HepG2 (cell line): Measurements from ENCODE around the gene LUM. TPM values are rescaled to one million over a fixed set of nuclear protein-coding genes. Genes with fewer than 3 reads are reported as not detected.

Experiments
- ATAC-seq: fragments of 200-7000 bp; cut with Tn5 transposase; 3 replicates; pipeline ENCODE4 v1.9.1; 2020; ENCODE audit warnings: mild to moderate bottlenecking, moderate library complexity
- BruUV-seq: library from RNA; stranded (reverse); fragments of 400-500 nt; replicated peaks from 2 replicates; lab custom pipeline; 2021; lab: Mats Ljungman, UMichigan
- CTCF ChIA-PET: fragments of 300-600 bp; formaldehyde crosslinking; extraction: SDS; loops from one replicate; lab custom pipeline; 2021; ENCODE audit warnings: low total read pairs, inconsistent platforms, low intra/inter-chr PET ratio; lab: Yijun Ruan, JAX
- POLR2A ChIA-PET: fragments of 350-600 bp; sonication (Branson Sonifier 250); formaldehyde crosslinking; loops from one replicate; lab custom pipeline; 2020; ENCODE audit warnings: antibody characterized with exemption, inconsistent platforms; lab: Yijun Ruan, JAX
- DNase-seq: peaks from one replicate; pipeline ENCODE4 v3.0.0-alpha.2; 2015; ENCODE audit warnings: low spot score
- FAIRE-seq: peaks from 3 replicates; lab custom pipeline; 2011; peaks lifted over from hg19 to GRCh38; lab: Jason Lieb, UNC
- H2AFZ ChIP-seq: one replicate; pipeline ENCODE4 v1.6.1; 2011; ENCODE audit warnings: low read length, inconsistent platforms
- H3K27ac ChIP-seq: fragments of 300-600 bp; 3 replicates; pipeline ENCODE4 v1.8.0; 2011; ENCODE audit warnings: mixed run types, mild to moderate bottlenecking, mixed read lengths, low read length, inconsistent platforms; ENCODE audit not compliant: insufficient read depth; ENCODE audit errors: extremely low read length
- H3K27me3 ChIP-seq, 2 experiments: fragments of 200-600 bp in 1 of 2; 2 replicates in 1 of 2; 3 replicates in 1 of 2; pipeline versions ENCODE4 v1.6.0 to v1.8.0; 2011; ENCODE audit warnings: low read length in 2 of 2, mild to moderate bottlenecking in 2 of 2, moderate library complexity in 2 of 2, inconsistent platforms in 1 of 2; ENCODE audit not compliant: insufficient read depth in 2 of 2, control insufficient read depth in 1 of 2
- H3K36me3 ChIP-seq, 2 experiments: fragments of 200-600 bp in 1 of 2; replicated peaks in 1 of 2; 2 replicates in 1 of 2; 3 replicates in 1 of 2; pipeline versions ENCODE4 v1.5.1 to v1.8.0; 2011; ENCODE audit warnings: low read length in 2 of 2, inconsistent platforms in 1 of 2; ENCODE audit not compliant: insufficient read depth in 2 of 2, control insufficient read depth in 1 of 2
- H3K4me1 ChIP-seq: 2 replicates; pipeline ENCODE4 v1.5.1; 2012; ENCODE audit warnings: low read length, inconsistent platforms; ENCODE audit not compliant: insufficient read depth
- H3K4me2 ChIP-seq: 2 replicates; pipeline ENCODE4 v1.6.0; 2011; ENCODE audit warnings: low read depth, low read length, inconsistent platforms
- H3K4me3 ChIP-seq, 3 experiments: fragments of 200-600 bp in 1 of 3; sonication (generic), shearing (Covaris generic) in 1 of 3; replicated peaks in 1 of 3; 2 replicates each; pipeline ENCODE4 v1.5.1; 2011 to 2016; ENCODE audit warnings: low read length in 3 of 3, inconsistent platforms in 2 of 3, low read depth in 2 of 3, mild to moderate bottlenecking in 2 of 3, control low read depth in 1 of 3, mixed read lengths in 1 of 3; ENCODE audit not compliant: insufficient read depth in 1 of 3
- H3K79me2 ChIP-seq: one replicate; pipeline ENCODE4 v1.6.1; 2011; ENCODE audit warnings: low read length, inconsistent platforms; ENCODE audit not compliant: insufficient read depth
- H3K9ac ChIP-seq: 2 replicates; pipeline ENCODE4 v1.6.0; 2011; ENCODE audit warnings: mild to moderate bottlenecking, low read depth, low read length, inconsistent platforms; ENCODE audit not compliant: insufficient read depth
- H3K9me3 ChIP-seq: 2 replicates; pipeline ENCODE4 v1.5.1; 2012; ENCODE audit warnings: mild to moderate bottlenecking, low read length
- H4K20me1 ChIP-seq: 2 replicates; pipeline ENCODE4 v1.6.0; 2011; ENCODE audit warnings: inconsistent platforms, mild to moderate bottlenecking, low read length, moderate library complexity; ENCODE audit not compliant: insufficient read depth
- ATF7 ChIP-seq, 2 experiments: fragments of 450-650 bp in 1 of 2; sonication (generic) in 1 of 2; formaldehyde crosslinking in 1 of 2; IDR thresholded peaks; 2 replicates each; pipeline versions ENCODE4 v1.4.0 to v1.6.1; 2016 to 2020; ENCODE audit warnings: antibody characterized with exemption in 1 of 2, mild to moderate bottlenecking in 1 of 2, missing genetic modification reagents in 1 of 2
- ETS1 ChIP-seq: sonication (generic); formaldehyde crosslinking; IDR thresholded peaks from 2 replicates; pipeline ENCODE4 v1.4.0; 2020; ENCODE audit warnings: missing genetic modification reagents
- TEAD3 ChIP-seq: optimal IDR thresholded peaks from 2 replicates; pipeline ENCODE3; 2016; ENCODE audit warnings: borderline replicate concordance
- ZHX1 ChIP-seq: sonication (generic); formaldehyde crosslinking; IDR thresholded peaks from 2 replicates; pipeline ENCODE4 v1.8.1; 2022; ENCODE audit warnings: low read depth, mild to moderate bottlenecking, missing genetic modification reagents
- in situ Hi-C: cut with HindIII; loops from 2 replicates; pipeline ENCODE4 v1.10.0; 2017; ENCODE audit warnings: low pct_unique_long_range_greater_than_20kb; ENCODE audit not compliant: extremely low pct_ligation_motif_present
- intact Hi-C: fragments of 100-400 bp; cut with micrococcal nuclease; formaldehyde crosslinking; loops from one replicate; pipeline ENCODE4 v1.10.0; 2022; ENCODE audit not compliant: unreplicated experiment
- polyA plus RNA-seq, 8 experiments: library from polyadenylated mRNA; depleted of rRNA in 3 of 8; stranded (reverse) in 7 of 8; unstranded in 1 of 8; fragments of >200 nt; fragmentation: Illumina TruSeq in 4 of 8; extraction: Trizol in 4 of 8; gene quantifications; 2 replicates each; pipeline versions ENCODE4 v1.2.1 to v1.2.3, GENCODE V29; 2011 to 2016; ENCODE audit warnings: low read depth in 4 of 8, missing spikeins in 1 of 8, mixed read lengths in 1 of 8; ENCODE audit not compliant: insufficient read depth in 1 of 8
- total RNA-seq, 5 experiments: library from RNA; depleted of rRNA; stranded (reverse); fragments of >200 nt; fragmentation: Illumina TruSeq; extraction: Trizol; gene quantifications; 2 replicates each; pipeline ENCODE4 v1.2.3, GENCODE V29; 2016; ENCODE audit warnings: low read depth in 1 of 5
- TF ChIP-seq, protein P1 (sequence below): sonication (generic); formaldehyde crosslinking; IDR thresholded peaks from one replicate; pipeline ENCODE4 v1.5.1; 2020; ENCODE audit warnings: mild to moderate bottlenecking, missing genetic modification reagents; ENCODE audit errors: not compliant biosample characterization

LUM gene
- total and polyA plus RNA-seq, 2 of the 13 experiments (the other 11 are each of a cell fraction or from before 2014, with no cell fraction given): not detected

DNA sequence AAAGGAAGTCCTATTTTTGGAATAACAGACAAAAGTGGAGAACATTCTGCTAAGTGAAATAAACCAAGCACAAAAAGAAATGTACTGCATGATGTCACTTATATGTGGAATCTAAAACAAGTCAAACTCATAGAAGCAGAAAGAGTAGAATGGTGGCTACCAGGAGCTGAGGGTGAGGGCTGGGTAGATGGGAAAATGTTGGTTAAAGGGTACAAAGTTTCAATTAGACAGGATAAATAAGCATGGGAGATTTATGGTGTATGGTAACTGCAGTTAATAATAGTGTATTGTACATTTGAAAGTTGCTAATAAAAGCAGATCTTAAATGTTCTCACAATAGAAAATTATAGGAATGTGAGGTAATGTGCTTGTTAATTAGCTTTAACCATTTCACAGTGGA, 12.8 kb downstream of the LUM start:
- H3K36me3 ChIP-seq: no peaks in the 10 kb centered on the region
- H3K27ac ChIP-seq: no peak overlapping the region
- intact Hi-C loops: no loop called here
- BruUV-seq: no TSS peak
- H4K20me1 ChIP-seq: no peaks in the 10 kb centered on the region
- DNase-seq: no peak
- no peaks in the 10 kb centered on the region for H3K4me1 ChIP-seq
- no peak overlapping the region for H2AFZ ChIP-seq
- CTCF ChIA-PET: no interaction called here
- FAIRE-seq: no peak
- H3K79me2 ChIP-seq: no peaks in the 10 kb centered on the region
- H3K4me2 ChIP-seq: no peak overlapping the region
- peaks cover 24% of the 10 kb centered on the region for H3K9me3 ChIP-seq
- no peak overlapping the region for H3K9ac ChIP-seq
- TF ChIP-seq, protein P1, sequence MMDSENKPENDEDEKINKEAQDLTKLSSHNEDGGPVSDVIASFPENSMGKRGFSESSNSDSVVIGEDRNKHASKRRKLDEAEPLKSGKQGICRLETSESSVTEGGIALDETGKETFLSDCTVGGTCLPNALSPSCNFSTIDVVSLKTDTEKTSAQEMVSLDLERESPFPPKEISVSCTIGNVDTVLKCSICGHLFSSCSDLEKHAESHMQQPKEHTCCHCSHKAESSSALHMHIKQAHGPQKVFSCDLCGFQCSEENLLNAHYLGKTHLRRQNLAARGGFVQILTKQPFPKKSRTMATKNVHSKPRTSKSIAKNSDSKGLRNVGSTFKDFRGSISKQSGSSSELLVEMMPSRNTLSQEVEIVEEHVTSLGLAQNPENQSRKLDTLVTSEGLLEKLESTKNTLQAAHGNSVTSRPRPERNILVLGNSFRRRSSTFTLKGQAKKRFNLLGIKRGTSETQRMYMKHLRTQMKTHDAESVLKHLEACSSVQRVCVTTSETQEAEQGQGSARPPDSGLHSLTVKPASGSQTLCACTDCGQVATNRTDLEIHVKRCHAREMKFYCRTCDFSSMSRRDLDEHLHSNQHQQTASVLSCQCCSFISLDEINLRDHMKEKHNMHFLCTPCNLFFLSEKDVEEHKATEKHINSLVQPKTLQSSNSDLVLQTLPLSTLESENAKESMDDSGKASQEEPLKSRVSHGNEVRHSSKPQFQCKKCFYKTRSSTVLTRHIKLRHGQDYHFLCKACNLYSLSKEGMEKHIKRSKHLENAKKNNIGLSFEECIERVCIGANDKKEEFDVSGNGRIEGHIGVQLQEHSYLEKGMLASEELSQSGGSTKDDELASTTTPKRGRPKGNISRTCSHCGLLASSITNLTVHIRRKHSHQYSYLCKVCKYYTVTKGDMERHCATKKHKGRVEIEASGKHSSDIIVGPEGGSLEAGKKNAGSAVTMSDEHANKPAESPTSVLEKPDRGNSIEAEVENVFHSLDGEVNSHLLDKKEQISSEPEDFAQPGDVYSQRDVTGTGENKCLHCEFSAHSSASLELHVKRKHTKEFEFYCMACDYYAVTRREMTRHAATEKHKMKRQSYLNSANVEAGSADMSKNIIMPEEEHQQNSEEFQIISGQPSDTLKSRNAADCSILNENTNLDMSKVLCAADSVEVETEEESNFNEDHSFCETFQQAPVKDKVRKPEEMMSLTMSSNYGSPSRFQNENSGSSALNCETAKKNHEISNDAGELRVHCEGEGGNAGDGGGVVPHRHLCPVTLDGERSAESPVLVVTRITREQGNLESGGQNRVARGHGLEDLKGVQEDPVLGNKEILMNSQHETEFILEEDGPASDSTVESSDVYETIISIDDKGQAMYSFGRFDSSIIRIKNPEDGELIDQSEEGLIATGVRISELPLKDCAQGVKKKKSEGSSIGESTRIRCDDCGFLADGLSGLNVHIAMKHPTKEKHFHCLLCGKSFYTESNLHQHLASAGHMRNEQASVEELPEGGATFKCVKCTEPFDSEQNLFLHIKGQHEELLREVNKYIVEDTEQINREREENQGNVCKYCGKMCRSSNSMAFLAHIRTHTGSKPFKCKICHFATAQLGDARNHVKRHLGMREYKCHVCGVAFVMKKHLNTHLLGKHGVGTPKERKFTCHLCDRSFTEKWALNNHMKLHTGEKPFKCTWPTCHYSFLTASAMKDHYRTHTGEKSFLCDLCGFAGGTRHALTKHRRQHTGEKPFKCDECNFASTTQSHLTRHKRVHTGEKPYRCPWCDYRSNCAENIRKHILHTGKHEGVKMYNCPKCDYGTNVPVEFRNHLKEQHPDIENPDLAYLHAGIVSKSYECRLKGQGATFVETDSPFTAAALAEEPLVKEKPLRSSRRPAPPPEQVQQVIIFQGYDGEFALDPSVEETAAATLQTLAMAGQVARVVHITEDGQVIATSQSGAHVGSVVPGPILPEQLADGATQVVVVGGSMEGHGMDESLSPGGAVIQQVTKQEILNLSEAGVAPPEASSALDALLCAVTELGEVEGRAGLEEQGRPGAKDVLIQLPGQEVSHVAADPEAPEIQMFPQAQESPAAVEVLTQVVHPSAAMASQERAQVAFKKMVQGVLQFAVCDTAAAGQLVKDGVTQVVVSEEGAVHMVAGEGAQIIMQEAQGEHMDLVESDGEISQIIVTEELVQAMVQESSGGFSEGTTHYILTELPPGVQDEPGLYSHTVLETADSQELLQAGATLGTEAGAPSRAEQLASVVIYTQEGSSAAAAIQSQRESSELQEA (CRISPR knock-in tag): no peak
- no peak for TF ChIP-seq ETS1 (CRISPR knock-in tag)
- no peak for TF ChIP-seq ZHX1 (CRISPR knock-in tag)
- no peak for TF ChIP-seq TEAD3
- TF ChIP-seq ATF7 (IDR thresholded peaks at IDR 0.05): 0 out of 2 replicates have a peak, but pooled peaks have one; percentile 31
- TF ChIP-seq ATF7 (CRISPR knock-in tag; IDR thresholded peaks at IDR 0.05): no peak
- TF ChIP-seq, all 625 proteins: peak for 1
- H3K4me3 ChIP-seq: no peak overlapping the region
- POLR2A ChIA-PET: no interaction called here
- no peaks in the 10 kb centered on the region for H3K27me3 ChIP-seq
- in situ Hi-C loops: no loop called here
- no peak for ATAC-seq
